ENCODE data around the gene ANKUB1.

ANKUB1 gene

DNA sequence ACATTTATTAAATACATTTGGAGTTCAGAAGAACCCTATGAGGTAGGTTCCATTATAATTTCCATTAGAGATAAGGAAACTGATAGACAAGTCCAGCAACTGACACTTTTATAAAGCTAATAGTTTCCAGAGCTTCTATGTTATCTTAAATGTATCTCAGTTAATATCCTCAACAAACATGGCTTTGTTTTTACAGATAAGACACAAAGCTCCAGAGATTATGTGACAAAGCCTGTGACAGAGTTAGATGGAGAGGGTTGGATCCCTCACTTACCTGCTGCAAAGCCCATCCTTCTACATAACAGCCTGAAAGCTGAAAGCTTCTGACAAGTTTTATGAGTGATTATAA, 39.6 kb downstream of the ANKUB1 start:
- H3K9me3 Mint-ChIP-seq = no peaks in the 10 kb centered on the region
- H3K27ac Mint-ChIP-seq = peak overlapping the region; percentile 93
- H3K27me3 Mint-ChIP-seq = no peaks in the 10 kb centered on the region
- peak overlapping the region; percentile 98 for H3K4me3 Mint-ChIP-seq
- ATAC-seq = no peak
- peaks cover 28% of the 10 kb centered on the region for H3K4me1 Mint-ChIP-seq
- peaks cover 24% of the 10 kb centered on the region for H3K36me3 Mint-ChIP-seq

DNA sequence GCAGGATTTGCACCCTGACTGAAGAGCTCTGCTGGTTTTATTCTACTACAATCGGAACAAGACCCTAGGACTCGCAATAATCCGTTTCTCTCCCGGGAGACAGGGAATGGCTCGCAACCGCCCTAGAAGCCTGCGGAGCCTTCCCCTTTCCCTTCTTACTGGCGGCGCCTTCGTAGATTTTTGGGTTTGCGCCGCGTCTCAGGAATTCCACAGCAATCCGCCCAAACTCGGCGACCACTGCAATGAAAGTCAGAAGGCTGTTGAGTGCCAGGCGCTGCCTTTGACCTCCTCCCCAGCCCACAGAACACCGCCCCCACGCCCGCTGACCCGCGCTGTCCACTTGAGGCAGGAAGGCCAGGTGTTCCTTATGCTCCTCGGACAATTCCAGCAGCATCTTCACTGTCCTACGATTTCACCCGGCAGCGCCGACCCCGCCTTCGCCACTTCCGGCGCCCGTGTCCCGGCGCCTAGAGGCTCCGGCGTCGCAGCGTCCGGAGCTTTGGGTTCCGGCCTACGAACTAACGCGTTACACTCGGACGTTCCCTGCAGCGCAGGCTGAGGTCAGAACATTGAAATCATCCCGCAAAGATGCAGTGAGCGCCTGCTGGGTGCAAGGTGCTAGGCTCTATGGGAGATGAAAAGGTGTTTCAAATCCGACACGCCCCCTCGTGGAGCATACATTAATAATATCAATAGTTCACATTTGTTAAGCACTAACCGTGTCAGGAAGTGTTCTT, 40.1 kb downstream of the ANKUB1 start, which contains the start of gene COMMD2:
Gene COMMD2, minus strand, starts transcription at position 439 of the 737 bp plus-strand sequence. Its CDS starts 45 bp downstream, at position 394.
- Mint-ChIP-seq H3K27ac (peak within 1 kb of the TSS; percentile 93), H3K36me3 (peaks cover 30% of the 10 kb centered on the region), H3K4me1 (peaks cover 28% of the 10 kb centered on the region), H3K4me3 (peak within 1 kb of the TSS; percentile 98), H3K27me3 (no peaks in the 10 kb centered on the region), H3K9me3 (no peaks in the 10 kb centered on the region)
- peak; percentile 99 for ATAC-seq

DNA sequence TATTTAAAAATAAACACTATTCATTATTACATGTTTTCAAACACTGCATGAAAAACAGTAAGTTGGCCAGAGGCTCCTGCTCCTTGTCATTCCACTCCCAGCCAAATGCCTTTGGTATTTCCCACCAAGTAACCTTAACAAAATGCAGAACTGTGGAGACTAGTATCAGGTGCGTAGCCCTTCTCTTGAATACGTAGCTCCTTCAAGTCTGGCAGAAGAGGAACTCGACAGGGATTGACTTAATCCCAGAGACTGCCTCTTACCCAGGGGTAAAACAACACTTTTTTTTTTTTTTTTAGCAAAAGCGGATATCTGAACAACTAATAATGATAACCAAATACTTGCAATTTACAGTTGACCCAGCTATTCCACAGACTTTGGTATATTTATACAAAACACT, 40.8 kb downstream of the ANKUB1 start:
- ATAC-seq = no peak
- H3K9me3 Mint-ChIP-seq = no peaks in the 10 kb centered on the region
- H3K4me1 Mint-ChIP-seq = peaks cover 28% of the 10 kb centered on the region
- no peaks in the 10 kb centered on the region for H3K27me3 Mint-ChIP-seq
- peak overlapping the region; percentile 93 for H3K27ac Mint-ChIP-seq
- peaks cover 36% of the 10 kb centered on the region for H3K36me3 Mint-ChIP-seq
- peak overlapping the region; percentile 98 for H3K4me3 Mint-ChIP-seq

GRCh38 chr3:149744606-149745005, 47.7 kb downstream of the ANKUB1 start:
- Mint-ChIP-seq H3K4me3 (no peak overlapping the region), H3K9me3 (no peaks in the 10 kb centered on the region), H3K36me3 (peaks cover 56% of the 10 kb centered on the region), H3K27me3 (no peaks in the 10 kb centered on the region), H3K27ac (no peak overlapping the region), H3K4me1 (peaks cover 8% of the 10 kb centered on the region)
- ATAC-seq = no peak

GRCh38 chr3:149744151-149744550, 48.2 kb downstream of the ANKUB1 start:
- Mint-ChIP-seq H3K36me3 (peaks cover 55% of the 10 kb centered on the region), H3K4me1 (peaks cover 4% of the 10 kb centered on the region)

DNA sequence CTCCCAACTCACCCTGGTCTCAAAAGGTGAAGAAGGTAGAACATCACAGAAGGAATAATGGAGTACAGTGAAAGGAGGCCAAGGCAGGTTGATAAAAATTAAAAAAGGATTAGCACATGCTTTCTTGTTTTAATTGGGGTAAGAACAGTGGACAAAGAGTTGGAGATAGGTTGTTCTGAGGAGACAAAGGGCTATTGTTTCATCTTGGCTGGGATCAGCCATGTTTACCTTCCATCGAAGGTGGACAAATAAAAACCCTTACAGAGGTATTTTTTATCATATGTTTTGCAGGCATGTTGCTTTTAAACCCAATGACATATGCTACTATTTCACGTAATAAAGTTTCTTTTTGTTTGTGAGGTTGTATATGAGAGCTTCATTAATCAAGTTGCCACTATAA, 53.0 kb downstream of the ANKUB1 start:
- Mint-ChIP-seq H3K27ac (no peak overlapping the region), H3K4me3 (no peak overlapping the region), H3K4me1 (no peaks in the 10 kb centered on the region), H3K36me3 (peaks cover 24% of the 10 kb centered on the region), H3K27me3 (no peaks in the 10 kb centered on the region), H3K9me3 (no peaks in the 10 kb centered on the region)
- ATAC-seq = no peak

More at GRCh38 chr3:149744151-149744550, 48.2 kb downstream of the ANKUB1 start:
- H3K27me3 Mint-ChIP-seq = no peaks in the 10 kb centered on the region
- H3K27ac Mint-ChIP-seq = no peak overlapping the region
- no peak for ATAC-seq
- H3K9me3 Mint-ChIP-seq = no peaks in the 10 kb centered on the region
- no peak overlapping the region for H3K4me3 Mint-ChIP-seq

- Mint-ChIP-seq H3K4me3 (no peak overlapping the region), H3K27ac (no peak overlapping the region), H3K27me3 (no peaks in the 10 kb centered on the region), H3K36me3 (peaks cover 24% of the 10 kb centered on the region), H3K9me3 (no peaks in the 10 kb centered on the region), H3K4me1 (no peaks in the 10 kb centered on the region)
- ATAC-seq = no peak
These were observed 53.5 kb downstream of the ANKUB1 start for GRCh38 chr3:149738876-149739275.

- Mint-ChIP-seq H3K9me3 (no peaks in the 10 kb centered on the region), H3K27ac (no peak overlapping the region), H3K36me3 (peaks cover 18% of the 10 kb centered on the region), H3K27me3 (no peaks in the 10 kb centered on the region), H3K4me3 (no peak overlapping the region), H3K4me1 (no peaks in the 10 kb centered on the region)
- ATAC-seq = no peak
These were observed 55.5 kb downstream of the ANKUB1 start for GRCh38 chr3:149736953-149737205.

DNA sequence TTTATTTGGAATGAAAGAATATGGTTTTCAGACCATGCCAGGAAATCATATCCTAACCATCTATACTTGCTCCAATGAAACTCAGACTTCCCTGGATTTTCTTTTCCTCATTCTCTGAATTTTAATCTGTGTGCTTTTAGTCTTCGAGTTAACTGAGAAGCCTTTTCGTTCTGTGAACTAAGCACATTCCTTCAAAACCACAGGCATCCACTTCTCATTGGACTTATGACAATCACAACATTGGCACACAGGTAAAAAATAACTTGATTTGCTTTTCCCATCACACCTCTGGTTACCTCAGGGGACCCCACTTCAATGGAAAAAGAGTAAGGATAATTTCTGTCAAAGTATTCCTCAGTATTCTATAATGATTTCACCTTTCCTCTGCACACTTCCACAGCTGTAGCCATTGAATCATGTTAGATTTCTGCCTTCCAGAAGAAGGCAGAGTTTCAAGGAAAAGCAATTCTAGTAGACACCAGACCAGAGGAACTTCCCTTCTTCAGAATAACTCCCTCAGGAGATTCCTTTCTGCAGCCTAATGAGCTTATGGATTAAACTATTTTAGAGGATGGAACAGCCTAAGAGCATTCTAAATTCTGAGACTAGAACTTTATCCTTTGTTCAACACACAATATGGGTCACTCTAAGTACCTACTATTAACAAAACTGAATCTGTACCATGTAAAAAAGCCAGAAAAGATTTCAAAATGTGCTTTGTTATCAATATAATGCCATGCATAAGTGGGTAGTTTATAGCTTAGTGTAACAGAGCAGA, 56.0 kb downstream of the ANKUB1 start:
- Mint-ChIP-seq H3K36me3 (peaks cover 13% of the 10 kb centered on the region), H3K4me3 (no peak overlapping the region), H3K27ac (no peak overlapping the region), H3K27me3 (no peaks in the 10 kb centered on the region), H3K4me1 (no peaks in the 10 kb centered on the region), H3K9me3 (no peaks in the 10 kb centered on the region)
- no peak for ATAC-seq

- Mint-ChIP-seq H3K27ac (no peak overlapping the region), H3K4me3 (no peak overlapping the region), H3K4me1 (no peaks in the 10 kb centered on the region), H3K9me3 (no peaks in the 10 kb centered on the region), H3K36me3 (no peaks in the 10 kb centered on the region), H3K27me3 (no peaks in the 10 kb centered on the region)
- no peak for ATAC-seq
These were observed 60.1 kb downstream of the ANKUB1 start for GRCh38 chr3:149732234-149732633.

GRCh38 chr3:149727656-149728055, 64.7 kb downstream of the ANKUB1 start:
- Mint-ChIP-seq H3K27ac (no peak overlapping the region), H3K36me3 (peaks cover 9% of the 10 kb centered on the region), H3K4me3 (no peak overlapping the region), H3K9me3 (peaks cover 2% of the 10 kb centered on the region), H3K4me1 (no peaks in the 10 kb centered on the region), H3K27me3 (no peaks in the 10 kb centered on the region)
- ATAC-seq = no peak

- ATAC-seq = no peak
- peaks cover 16% of the 10 kb centered on the region for H3K36me3 Mint-ChIP-seq
These were observed 65.5 kb downstream of the ANKUB1 start for GRCh38 chr3:149726716-149727407.

DNA sequence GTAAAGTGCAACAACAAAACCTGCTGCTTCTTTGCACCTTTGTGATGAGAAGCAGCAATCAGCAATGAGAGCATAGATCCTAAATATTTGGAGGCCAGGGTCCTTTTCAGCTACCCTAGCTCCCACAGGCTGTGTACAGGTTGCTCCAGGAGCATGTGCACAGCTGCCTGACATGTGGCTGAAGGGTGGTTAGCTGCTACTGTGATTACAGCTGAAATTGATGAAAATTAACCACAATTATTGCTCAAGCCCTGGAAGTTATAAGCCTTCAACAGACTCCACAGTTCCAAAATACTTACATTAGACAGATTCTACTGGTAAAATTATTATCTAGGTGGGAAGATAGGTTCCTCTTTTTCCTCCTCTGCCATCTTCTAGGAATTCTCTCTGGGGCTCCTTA, 68.6 kb downstream of the ANKUB1 start:
- H3K36me3 Mint-ChIP-seq = peaks cover 22% of the 10 kb centered on the region
- ATAC-seq = no peak
- no peaks in the 10 kb centered on the region for H3K27me3 Mint-ChIP-seq
- H3K4me3 Mint-ChIP-seq = no peak overlapping the region
- no peaks in the 10 kb centered on the region for H3K4me1 Mint-ChIP-seq
- peaks cover 9% of the 10 kb centered on the region for H3K9me3 Mint-ChIP-seq
- no peak overlapping the region for H3K27ac Mint-ChIP-seq

More at GRCh38 chr3:149726716-149727407, 65.5 kb downstream of the ANKUB1 start:
- H3K9me3 Mint-ChIP-seq = peaks cover 9% of the 10 kb centered on the region
- no peaks in the 10 kb centered on the region for H3K27me3 Mint-ChIP-seq
- H3K27ac Mint-ChIP-seq = no peak overlapping the region
- no peak overlapping the region for H3K4me3 Mint-ChIP-seq
- H3K4me1 Mint-ChIP-seq = no peaks in the 10 kb centered on the region

- no peak for ATAC-seq
- Mint-ChIP-seq H3K4me3 (no peak overlapping the region), H3K27me3 (no peaks in the 10 kb centered on the region), H3K27ac (no peak overlapping the region), H3K36me3 (peaks cover 22% of the 10 kb centered on the region), H3K9me3 (peaks cover 9% of the 10 kb centered on the region), H3K4me1 (no peaks in the 10 kb centered on the region)
These were observed 71.4 kb downstream of the ANKUB1 start for GRCh38 chr3:149720918-149721317.

- Mint-ChIP-seq H3K4me3 (peak overlapping the region; percentile 45), H3K27me3 (no peaks in the 10 kb centered on the region), H3K9me3 (peaks cover 5% of the 10 kb centered on the region), H3K36me3 (peaks cover 12% of the 10 kb centered on the region), H3K4me1 (no peaks in the 10 kb centered on the region), H3K27ac (no peak overlapping the region)
- ATAC-seq = no peak
These were observed 74.8 kb downstream of the ANKUB1 start for GRCh38 chr3:149717391-149718056.
